ENCODE data around the gene HSPA2. TPM values are rescaled to one million over a fixed set of nuclear protein-coding genes. Genes with fewer than 3 reads are reported as not detected.

HSPA2 gene
- total and polyA plus RNA-seq, 2 of the 4 experiments (the other 2 are of a cell fraction): 18.4 to 19.7 TPM

- Histone ChIP-seq H2BK5ac (ENCODE audit: low read depth, low read length, poor library complexity, severe bottlenecking) (no peak overlapping the region), H3K36me3 (ENCODE audit: control insufficient read depth, insufficient read depth, low read length) (no peaks in the 10 kb centered on the region), H2BK120ac (ENCODE audit: low read depth, low read length) (no peak overlapping the region), H3K23ac (ENCODE audit: low read depth, low read length) (no peak overlapping the region), H3K9me1 (ENCODE audit: insufficient read depth, low read length) (no peaks in the 10 kb centered on the region), H3K4ac (ENCODE audit: low read depth, low read length) (no peak overlapping the region), H3K14ac (replicated peaks; ENCODE audit: low read depth, low read length) (no peak overlapping the region), H3K4me3 (ENCODE audit: insufficient read depth, low read depth, low read length) (no peak overlapping the region), H2BK15ac (ENCODE audit: low read depth, low read length) (no peak overlapping the region), H3K27ac (ENCODE audit: insufficient read depth, low read length) (no peak overlapping the region), H3K9me3 (ENCODE audit: control insufficient read depth, insufficient read depth, low read length) (no peaks in the 10 kb centered on the region), H2AK9ac (replicated peaks; ENCODE audit: low read depth, low read length, poor library complexity) (no peak overlapping the region), H4K91ac (ENCODE audit: insufficient read depth, low read depth, low read length) (no peak overlapping the region), H3K4me1 (ENCODE audit: control insufficient read depth, insufficient read depth, low read length) (no peaks in the 10 kb centered on the region), H2AK5ac (ENCODE audit: low read depth, low read length) (no peak overlapping the region), H3K18ac (ENCODE audit: low read depth, low read length) (no peak overlapping the region), H3K4me2 (ENCODE audit: low read depth, low read length) (no peak overlapping the region), H2AFZ (replicated peaks; ENCODE audit: low read length, poor library complexity) (no peak overlapping the region), H2BK20ac (ENCODE audit: low read depth, low read length) (no peak overlapping the region), H4K20me1 (ENCODE audit: insufficient read depth, low read length) (no peaks in the 10 kb centered on the region), H3K9ac (ENCODE audit: low read depth, low read length) (no peak overlapping the region), H3K79me1 (ENCODE audit: low read depth in 1 of 2, low read length in 2 of 2) (no peaks in the 10 kb centered on the region), H3K56ac (ENCODE audit: extremely low read depth, insufficient read depth, low read length) (no peak overlapping the region), H4K5ac (ENCODE audit: low read depth, low read length) (no peak overlapping the region), H4K8ac (ENCODE audit: low read depth in 2 of 2, low read length in 2 of 2) (no peak overlapping the region), H3K27me3 (ENCODE audit: control insufficient read depth, insufficient read depth, low read length) (no peaks in the 10 kb centered on the region)
- no peak for DNase-seq
- POLR2A ChIA-PET (ENCODE audit: unreplicated experiment): no interaction called here
- intact Hi-C loops (cut with micrococcal nuclease): no loop called here
- BruUV-seq (replicated peaks): no TSS peak
- in situ Hi-C loops (cut with MboI; ENCODE audit: low sequenced_read_pairs): no loop called here
- no CpG with 5 or more reads among the region's 5 CpGs for WGBS, 2 experiments (ENCODE audit: extremely low coverage in 2 of 2, insufficient read length in 1 of 2)
- CTCF ChIA-PET: no interaction called here
- dilution Hi-C loops (cut with HindIII; ENCODE audit: low sequenced_read_pairs, unreplicated experiment): no loop called here
- no peak for ATAC-seq (ENCODE audit: low read depth)
- no peak for TF ChIP-seq POLR2A (IDR thresholded peaks at IDR 0.05; ENCODE audit: low read depth, low read length)
- no peak for TF ChIP-seq SMC3 (IDR thresholded peaks at IDR 0.05; ENCODE audit: low read depth, low read length)
- TF ChIP-seq RFX5 (IDR thresholded peaks at IDR 0.05; ENCODE audit: low read depth, low read length): no peak
- no peak for TF ChIP-seq CEBPB (IDR thresholded peaks at IDR 0.05; ENCODE audit: low read depth, low read length)
- no peak for TF ChIP-seq MXI1 (IDR thresholded peaks at IDR 0.05; ENCODE audit: borderline replicate concordance, low read depth, low read length)
- TF ChIP-seq ELK1 (IDR thresholded peaks at IDR 0.05; ENCODE audit: borderline replicate concordance, low read depth, low read length): no peak
- no peak for TF ChIP-seq MAZ (IDR thresholded peaks at IDR 0.05; ENCODE audit: borderline replicate concordance, low read depth, low read length)
- TF ChIP-seq BHLHE40 (IDR thresholded peaks at IDR 0.05; ENCODE audit: low read depth, low read length): no peak
Observed at GRCh38 chr14:64581817-64582216, 41.3 kb downstream of the HSPA2 start.
